Adrenal gland (tissue), 12 donors: ENCODE results near the gene SETBP1. TPM values are rescaled to one million over a fixed set of nuclear protein-coding genes. Genes with fewer than 3 reads are reported as not detected.

Source experiments
- DNase-seq, 7 donors: peaks; one replicate each; pipeline ENCODE4 v3.0.0-alpha.2; 2019 to 2020
- H3K27ac ChIP-seq, 5 donors: fragments of 200-600 bp; sonication (generic) in 4 of 5; 1 replicate in 3 of 5; 2 replicates in 2 of 5; pipeline versions ENCODE4 v1.5.1 to v1.8.0; 2016 to 2020; ENCODE audit warnings: mild to moderate bottlenecking in 1 of 5
- H3K27me3 ChIP-seq: fragments of 200-600 bp; 2 replicates; pipeline ENCODE4 v1.8.0; 2021
- H3K36me3 ChIP-seq, 2 donors: fragments of 200-600 bp; replicated peaks in 1 of 2; 1 replicate in 1 of 2; 2 replicates in 1 of 2; pipeline versions ENCODE4 v1.5.1 to v1.8.0; 2018 to 2022
- H3K4me1 ChIP-seq, 2 donors: fragments of 200-600 bp; replicated peaks in 1 of 2; 1 replicate in 1 of 2; 2 replicates in 1 of 2; pipeline versions ENCODE4 v1.5.1 to v1.8.0; 2018 to 2021
- H3K4me3 ChIP-seq, 4 donors: fragments of 200-600 bp; sonication (generic) in 3 of 4; one replicate each; pipeline ENCODE4 v1.5.1; 2016 to 2018
- H3K9me3 ChIP-seq, 3 donors: fragments of 200-600 bp; sonication (generic) in 1 of 3; replicated peaks in 1 of 3; 1 replicate in 2 of 3; 2 replicates in 1 of 3; pipeline versions ENCODE4 v1.5.1 to v1.8.0; 2016 to 2021
- CTCF ChIP-seq, 6 experiments: fragments of 450-650 bp in 4 of 6; fragments of 200-600 bp in 2 of 6; sonication (generic) in 1 of 6; IDR thresholded peaks; 1 replicate in 5 of 6; 2 replicates in 1 of 6; pipeline versions ENCODE4 v1.5.1 to v1.8.0; 2016 to 2021; ENCODE audit warnings: antibody characterized with exemption in 6 of 6, mild to moderate bottlenecking in 2 of 6, moderate library complexity in 1 of 6
- POLR2A ChIP-seq, 2 donors: fragments of 450-650 bp; IDR thresholded peaks; one replicate each; pipeline ENCODE4 v1.6.1; 2017; ENCODE audit warnings: antibody characterized with exemption in 2 of 2, mild to moderate bottlenecking in 2 of 2, moderate library complexity in 1 of 2
- WGBS, 4 donors: extraction: QIAGEN DNeasy Blood & Tissue Kit in 2 of 4; methylation state at CpG; one replicate each; pipeline versions ENCODE4 v1.1.5 to v1.1.7; 2013 to 2017; 5-methylcytosine and 5-hydroxymethylcytosine counted together
- intact Hi-C, 2 donors: fragments of 100-400 bp; cut with DNase I; formaldehyde crosslinking; loops; one replicate each; pipeline versions ENCODE4 v1.14.1 to v1.15.0; 2022 to 2023
- polyA plus RNA-seq, 3 donors: library from polyadenylated mRNA; stranded (reverse); fragments of 200-250 nt in 2 of 3; fragments of 350-450 nt in 1 of 3; fragmentation: Illumina TruSeq in 1 of 3; extraction: RNeasy Lipid Tissue Mini Kit (QIAGEN cat#74804) in 1 of 3; gene quantifications; one replicate each; pipeline ENCODE4 v1.2.3, GENCODE V29; 2013 to 2014
- total RNA-seq, 9 donors: library from RNA; depleted of rRNA in 4 of 9; stranded (reverse); fragments of >200 nt in 4 of 9; fragments of 120-200 nt in 1 of 9; fragmentation: NEBNext Ultra II Directional in 1 of 9; extraction: Animal tissue kit (Norgen Biotek cat#: 25700) in 1 of 9; gene quantifications; one replicate each; pipeline versions ENCODE4 v1.1.0 to v1.2.4, GENCODE V29; 2013 to 2023
- donor health status: healthy with polysubstance abuse.
- donor health status: Bipolar disorder and iron deficiency.
- donor health status: DM: yes; HTN: yes; CAD: no.
- donor health status: DM: no; HTN: no; CAD: no.
- donor health status: DM: no; HTN: no; CAD: no.
- donor health status: DM: yes; HTN: yes; CAD: no.

The SETBP1 gene
- total and polyA plus RNA-seq, 12 donors = 1.2 to 18.0 (median 9.4) TPM

- Histone ChIP-seq H3K4me1 (peaks cover 2 to 37% of the 10 kb centered on the region in 2 donors), H3K36me3 (no peaks in the 10 kb centered on the region), H3K9me3 (no peaks in the 10 kb centered on the region), H3K27ac (peak overlapping the region in 2 of 5 donors; percentile 19 to 62), H3K4me3 (no peak overlapping the region), H3K27me3 (no peaks in the 10 kb centered on the region)
- TF ChIP-seq CTCF (IDR thresholded peaks at IDR 0.05) = no peak
- TF ChIP-seq POLR2A (IDR thresholded peaks at IDR 0.05) = no peak
- intact Hi-C loops = no loop called here
- 37 to 48% (median 45%) methylated on average over 5 of the region's 5 CpGs for WGBS, 4 donors
- DNase-seq = peak in 6 of 7 donors; percentile 19 to 63 (median 33)
These were observed 44.8 kb downstream of the SETBP1 start for GRCh38 chr18:44725300-44726058.

GRCh38 chr18:44726059-44726421, 45.4 kb downstream of the SETBP1 start:
- no peaks in the 10 kb centered on the region for H3K27me3 ChIP-seq
- H3K9me3 ChIP-seq = no peaks in the 10 kb centered on the region
- H3K4me3 ChIP-seq = no peak overlapping the region
- no peaks in the 10 kb centered on the region for H3K36me3 ChIP-seq
- H3K27ac ChIP-seq = peak overlapping the region in 2 of 5 donors; percentile 19 to 62
- intact Hi-C loops = no loop called here
- H3K4me1 ChIP-seq = peaks cover 2 to 37% of the 10 kb centered on the region in 2 donors
- no peak for DNase-seq
- no peak for TF ChIP-seq CTCF (IDR thresholded peaks at IDR 0.05)
- TF ChIP-seq POLR2A (IDR thresholded peaks at IDR 0.05) = no peak

GRCh38 chr18:44727291-44727690, 46.6 kb downstream of the SETBP1 start:
- H3K4me3 ChIP-seq = no peak overlapping the region
- 85 to 93% (median 86%) methylated on average over 4 of the region's 4 CpGs for WGBS, 4 donors
- intact Hi-C loops = no loop called here

GRCh38 chr18:44729631-44730101, 49.0 kb downstream of the SETBP1 start:
- Histone ChIP-seq H3K9me3 (no peaks in the 10 kb centered on the region), H3K36me3 (no peaks in the 10 kb centered on the region), H3K27me3 (no peaks in the 10 kb centered on the region), H3K4me1 (peaks cover 2 to 20% of the 10 kb centered on the region in 2 donors), H3K4me3 (no peak overlapping the region), H3K27ac (no peak overlapping the region)
- TF ChIP-seq POLR2A (IDR thresholded peaks at IDR 0.05) (no peak), CTCF (IDR thresholded peaks at IDR 0.05) (no peak)
- intact Hi-C loops = no loop called here
- WGBS, 4 donors = 60 to 76% (median 70%) methylated on average over 5 of the region's 5 CpGs
- DNase-seq = no peak

More at GRCh38 chr18:44727291-44727690, 46.6 kb downstream of the SETBP1 start:
- Histone ChIP-seq H3K9me3 (no peaks in the 10 kb centered on the region), H3K36me3 (no peaks in the 10 kb centered on the region), H3K27me3 (no peaks in the 10 kb centered on the region), H3K4me1 (peaks cover 2 to 37% of the 10 kb centered on the region in 2 donors), H3K27ac (no peak overlapping the region)
- TF ChIP-seq POLR2A (IDR thresholded peaks at IDR 0.05) (no peak), CTCF (IDR thresholded peaks at IDR 0.05) (no peak)
- DNase-seq = no peak
